BLaER1 (cell line): ENCODE results near the gene YIPF5.

Source experiments
- H3K27ac ChIP-seq: shearing (Covaris generic); formaldehyde crosslinking; 2 replicates; pipeline ENCODE4 v1.8.1; 2022
- H3K27me3 ChIP-seq: shearing (Covaris generic); formaldehyde crosslinking; 2 replicates; pipeline ENCODE4 v1.8.1; 2022
- H3K36me3 ChIP-seq: shearing (Covaris generic); formaldehyde crosslinking; 2 replicates; pipeline ENCODE4 v1.8.1; 2022
- H3K4me1 ChIP-seq: shearing (Covaris generic); formaldehyde crosslinking; 2 replicates; pipeline ENCODE4 v1.8.1; 2022
- H3K4me2 ChIP-seq: shearing (Covaris generic); formaldehyde crosslinking; 2 replicates; pipeline ENCODE4 v1.8.1; 2022
- H3K4me3 ChIP-seq: shearing (Covaris generic); formaldehyde crosslinking; 2 replicates; pipeline ENCODE4 v1.8.1; 2022
- H3K9ac ChIP-seq: shearing (Covaris generic); formaldehyde crosslinking; 2 replicates; pipeline ENCODE4 v1.8.1; 2022
- H3K9me3 ChIP-seq: shearing (Covaris generic); formaldehyde crosslinking; 2 replicates; pipeline ENCODE4 v1.8.1; 2022
- H4K20me1 ChIP-seq: shearing (Covaris generic); formaldehyde crosslinking; 2 replicates; pipeline ENCODE4 v1.8.1; 2022
- Cebpa-rat ChIP-seq: shearing (Covaris generic); IDR thresholded peaks from 2 replicates; pipeline ENCODE4 v1.8.1; 2022

Gene YIPF5

DNA sequence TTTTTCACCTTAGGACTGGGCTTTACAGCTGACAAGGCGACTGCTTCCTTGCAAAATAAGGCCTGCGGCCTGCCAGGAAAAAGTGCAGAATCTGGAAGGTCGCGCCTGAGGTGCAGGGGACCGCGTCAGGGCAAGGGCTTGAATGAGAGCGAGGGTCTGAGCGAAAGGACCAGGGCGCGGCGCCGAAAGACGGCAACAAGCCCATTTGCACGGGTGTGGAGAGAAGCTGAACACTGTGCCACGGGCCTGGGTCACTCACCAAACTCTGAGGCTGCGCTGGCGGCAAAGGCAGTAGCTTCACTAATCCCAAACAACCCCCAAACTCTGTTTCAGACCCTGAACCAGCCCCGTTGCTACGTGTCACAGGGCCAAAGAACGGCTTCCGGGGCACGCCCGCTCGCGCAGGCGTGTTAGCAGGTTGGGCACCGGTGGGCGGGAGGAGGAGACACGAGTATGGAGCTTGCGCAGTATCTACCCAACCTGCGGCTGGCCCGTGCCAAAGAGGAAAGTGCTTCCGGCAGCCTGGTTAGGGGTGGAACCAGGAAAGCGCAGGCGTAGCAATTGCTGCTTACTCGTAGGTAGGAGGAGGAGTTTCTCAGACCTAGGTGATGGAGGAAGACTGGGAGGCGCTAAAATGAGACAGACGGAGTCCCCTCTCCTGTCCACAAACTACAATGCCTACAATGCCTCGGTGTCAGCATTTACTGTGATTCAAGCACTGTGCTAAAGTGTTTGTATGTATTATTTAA, at the start of gene YIPF5, which contains the start of gene KCTD16:
YIPF5 (minus strand) TSS at position 384 of the 749 bp plus-strand sequence. CDS start 704 bp downstream, outside the sequence.
KCTD16 (plus strand) TSS at position 598 of the 749 bp plus-strand sequence.
- Histone ChIP-seq H3K27ac (peak within 1 kb of the TSS; percentile 73), H3K9ac (peak within 1 kb of the TSS; percentile 84), H3K27me3 (no peaks in the 10 kb centered on the region), H3K4me3 (peak within 1 kb of the TSS; percentile 83), H3K36me3 (peaks cover 23% of the 10 kb centered on the region), H3K9me3 (no peaks in the 10 kb centered on the region), H4K20me1 (no peaks in the 10 kb centered on the region), H3K4me2 (peak within 1 kb of the TSS; percentile 78), H3K4me1 (peaks cover 21% of the 10 kb centered on the region)
- TF ChIP-seq Cebpa-rat: no peak

DNA sequence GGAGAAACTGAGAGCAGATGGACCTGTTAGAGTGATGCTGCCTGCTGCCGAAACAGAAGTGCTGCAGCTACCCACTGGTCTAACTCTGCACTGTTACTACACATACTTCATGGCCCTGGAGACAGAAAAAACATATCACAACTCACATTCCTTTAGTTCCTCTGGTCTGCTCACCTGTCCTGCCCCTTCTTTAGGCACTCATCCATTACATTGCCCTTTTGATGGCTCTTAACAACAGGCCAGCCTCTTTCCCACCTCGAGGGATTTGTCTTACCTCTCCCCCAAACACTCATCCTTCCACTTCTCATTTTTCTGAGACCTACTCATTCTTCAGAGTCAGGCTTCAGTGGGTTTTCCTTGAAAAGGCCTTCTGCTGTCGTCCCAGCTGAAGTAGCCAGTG, 49.4 kb upstream of the YIPF5 start:
- no peak overlapping the region for H3K4me2 ChIP-seq
- TF ChIP-seq Cebpa-rat: no peak
- no peaks in the 10 kb centered on the region for H3K27me3 ChIP-seq
- no peak overlapping the region for H3K27ac ChIP-seq
- H3K4me3 ChIP-seq: no peak overlapping the region
- H3K4me1 ChIP-seq: no peaks in the 10 kb centered on the region
- H4K20me1 ChIP-seq: no peaks in the 10 kb centered on the region
- H3K36me3 ChIP-seq: no peaks in the 10 kb centered on the region
- H3K9ac ChIP-seq: no peak overlapping the region
- no peaks in the 10 kb centered on the region for H3K9me3 ChIP-seq

DNA sequence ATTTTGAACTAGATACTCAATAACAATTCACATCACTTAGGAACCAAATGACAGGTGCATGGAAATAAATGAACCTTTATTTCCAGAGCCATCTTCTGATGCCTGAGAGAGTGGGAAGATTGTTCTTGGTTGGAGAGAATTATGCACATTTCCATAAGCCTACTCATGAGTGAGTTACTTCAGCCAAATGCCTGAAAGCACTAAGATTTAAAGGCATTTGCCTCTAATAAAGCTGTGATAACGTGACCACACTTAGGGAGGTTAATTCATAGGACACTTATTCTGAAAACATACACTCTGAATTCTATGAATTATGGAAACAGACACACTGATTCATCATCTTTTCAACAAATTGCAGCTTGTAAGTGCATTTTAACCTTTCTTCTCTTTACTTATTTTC, 40.2 kb upstream of the YIPF5 start:
- Histone ChIP-seq H3K4me2 (no peak overlapping the region), H3K4me1 (no peaks in the 10 kb centered on the region), H3K27me3 (no peaks in the 10 kb centered on the region), H4K20me1 (no peaks in the 10 kb centered on the region), H3K27ac (no peak overlapping the region), H3K9me3 (no peaks in the 10 kb centered on the region), H3K36me3 (no peaks in the 10 kb centered on the region), H3K4me3 (no peak overlapping the region), H3K9ac (no peak overlapping the region)
- TF ChIP-seq Cebpa-rat: no peak

DNA sequence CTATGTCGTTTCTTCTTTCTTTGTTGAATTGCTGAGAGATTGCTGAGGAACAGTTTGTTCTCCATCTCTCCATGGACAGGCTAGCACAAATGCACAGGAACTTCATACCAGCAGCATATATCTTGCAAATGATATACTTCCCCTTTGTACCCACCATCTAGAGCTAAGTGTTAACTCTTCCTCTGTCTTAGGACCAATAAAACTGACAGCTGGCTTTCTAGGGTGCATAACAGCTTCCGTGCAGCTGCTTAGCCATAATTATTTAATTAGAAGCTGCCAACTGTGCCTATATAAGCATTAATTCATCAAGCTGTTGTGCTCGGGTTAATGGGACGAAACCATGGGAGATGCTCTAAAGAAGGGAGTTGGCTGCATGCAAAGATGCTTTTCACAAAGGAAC, 38.9 kb upstream of the YIPF5 start:
- Histone ChIP-seq H3K27ac (no peak overlapping the region), H3K36me3 (no peaks in the 10 kb centered on the region), H3K4me2 (no peak overlapping the region)

DNA sequence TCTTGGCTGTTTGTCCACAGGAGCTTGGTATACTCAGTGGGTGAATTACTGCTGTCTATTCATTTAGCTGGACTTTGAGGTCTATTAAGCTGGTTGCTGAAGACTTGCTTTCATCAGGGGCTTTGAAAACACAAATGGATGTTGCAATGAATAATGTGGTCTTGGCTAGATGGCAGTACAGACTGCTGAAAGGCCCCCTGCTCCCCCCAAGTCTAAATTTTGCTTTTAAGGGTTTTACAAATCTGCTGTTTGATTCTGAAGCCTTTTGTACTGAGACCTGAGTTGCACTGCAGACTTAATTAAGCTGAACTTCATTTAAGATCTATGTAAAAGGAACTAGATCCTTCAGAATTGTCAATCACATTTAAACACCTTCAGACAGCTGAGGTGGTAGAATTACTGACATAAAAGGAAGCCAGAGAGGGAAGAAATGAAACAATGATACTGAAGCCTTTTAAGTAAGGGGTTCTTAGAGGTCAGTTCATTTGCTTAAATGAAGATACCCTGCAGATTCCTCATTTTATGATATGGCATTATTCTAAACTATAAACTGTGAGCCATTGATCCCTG, 37.5 kb upstream of the YIPF5 start:
- no peaks in the 10 kb centered on the region for H3K36me3 ChIP-seq
- H3K4me3 ChIP-seq: no peak overlapping the region
- H3K27ac ChIP-seq: no peak overlapping the region
- no peak overlapping the region for H3K4me2 ChIP-seq
- no peak overlapping the region for H3K9ac ChIP-seq
- no peaks in the 10 kb centered on the region for H3K27me3 ChIP-seq
- H3K4me1 ChIP-seq: no peaks in the 10 kb centered on the region
- no peak for TF ChIP-seq Cebpa-rat
- H4K20me1 ChIP-seq: no peaks in the 10 kb centered on the region
- H3K9me3 ChIP-seq: no peaks in the 10 kb centered on the region

More for the DNA sequence above, 38.9 kb upstream of the YIPF5 start:
- no peak for TF ChIP-seq Cebpa-rat
- no peaks in the 10 kb centered on the region for H3K9me3 ChIP-seq
- no peaks in the 10 kb centered on the region for H4K20me1 ChIP-seq
- no peak overlapping the region for H3K4me3 ChIP-seq
- no peak overlapping the region for H3K9ac ChIP-seq
- no peaks in the 10 kb centered on the region for H3K27me3 ChIP-seq
- no peaks in the 10 kb centered on the region for H3K4me1 ChIP-seq

DNA sequence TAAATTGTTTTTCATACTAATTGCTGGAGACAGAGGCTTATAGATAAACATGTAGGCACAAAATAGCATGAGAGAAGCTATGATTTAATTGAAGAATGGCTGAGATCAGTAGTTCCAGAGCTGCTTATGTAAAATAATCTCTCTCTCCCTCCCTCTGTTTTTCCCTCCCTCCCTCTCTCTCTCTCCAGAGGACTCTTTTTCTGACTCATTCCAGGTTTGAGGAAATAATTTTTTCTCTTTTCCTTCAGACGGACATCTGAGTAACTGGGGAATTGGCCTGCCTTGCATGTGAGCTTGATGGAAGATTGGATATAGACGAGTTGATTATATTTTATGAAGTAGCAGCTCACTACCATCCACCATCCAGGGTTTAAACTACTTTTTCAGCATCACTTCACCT, 35.7 kb upstream of the YIPF5 start:
- Histone ChIP-seq H3K4me3 (no peak overlapping the region), H3K27ac (no peak overlapping the region), H3K4me1 (no peaks in the 10 kb centered on the region), H3K9me3 (no peaks in the 10 kb centered on the region), H3K36me3 (no peaks in the 10 kb centered on the region), H3K27me3 (no peaks in the 10 kb centered on the region), H4K20me1 (no peaks in the 10 kb centered on the region), H3K9ac (no peak overlapping the region), H3K4me2 (no peak overlapping the region)
- no peak for TF ChIP-seq Cebpa-rat

DNA sequence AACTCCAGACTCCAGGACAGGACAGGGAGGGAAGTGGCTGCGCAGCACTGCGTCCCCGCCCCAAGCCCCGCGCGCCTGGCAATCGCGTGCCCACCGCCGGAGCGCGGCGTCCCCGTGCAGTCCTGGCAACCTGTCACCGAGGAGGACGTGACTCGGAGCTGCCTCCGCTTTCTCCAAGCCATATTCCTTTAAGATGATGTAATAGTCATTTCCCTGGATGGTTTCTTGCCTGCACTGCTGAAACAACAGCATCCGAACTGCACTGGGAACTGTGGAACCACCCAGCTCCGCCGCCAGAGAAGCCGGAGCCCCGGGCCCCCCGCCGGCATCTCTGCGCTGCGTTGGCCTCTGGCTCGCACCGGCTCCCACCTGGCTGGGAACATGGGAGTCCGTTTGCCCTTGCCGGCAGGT, 34.7 kb upstream of the YIPF5 start:
- Histone ChIP-seq H3K36me3 (no peaks in the 10 kb centered on the region), H3K9ac (no peak overlapping the region), H3K27ac (no peak overlapping the region), H4K20me1 (no peaks in the 10 kb centered on the region), H3K4me2 (no peak overlapping the region), H3K4me3 (no peak overlapping the region), H3K4me1 (no peaks in the 10 kb centered on the region), H3K27me3 (no peaks in the 10 kb centered on the region), H3K9me3 (no peaks in the 10 kb centered on the region)
- no peak for TF ChIP-seq Cebpa-rat

DNA sequence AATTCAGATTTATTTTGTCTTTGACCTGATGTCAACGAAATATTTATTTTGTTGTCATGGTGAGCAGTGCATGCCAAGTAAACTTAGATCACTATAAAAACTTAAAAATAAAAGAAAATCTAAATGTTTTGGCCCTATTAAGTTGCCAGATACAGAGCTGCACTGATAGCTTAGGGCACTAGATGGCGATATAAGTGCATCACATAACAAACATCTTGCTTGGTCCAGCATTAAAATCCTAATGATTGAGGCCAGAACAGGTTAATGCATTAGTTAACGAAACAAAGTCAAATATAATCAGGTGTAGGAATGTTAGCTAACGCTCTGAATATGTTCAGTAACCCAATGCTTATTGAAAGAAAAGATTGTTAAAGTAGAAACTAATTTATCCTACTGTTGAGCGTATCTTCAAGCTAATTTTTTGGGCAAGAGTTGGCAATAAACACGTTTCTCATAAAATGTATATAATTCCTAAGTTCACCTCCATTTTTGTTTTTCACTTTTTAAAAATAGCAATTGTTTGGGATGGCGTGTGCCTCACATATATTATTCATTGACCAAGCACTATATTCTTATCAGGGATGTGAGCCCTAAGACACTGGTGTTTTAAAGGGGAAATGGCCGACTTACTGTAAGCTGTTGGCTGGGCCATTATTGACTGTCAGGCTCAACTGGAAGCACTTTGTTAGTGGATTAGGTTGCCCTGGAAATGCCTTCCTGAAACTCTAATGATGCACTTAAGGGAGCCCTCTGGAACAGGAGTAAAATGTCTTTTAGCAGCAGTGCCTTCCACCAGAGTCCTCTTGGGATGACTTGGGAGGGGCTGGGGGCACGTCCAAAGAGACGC, 33.5 kb upstream of the YIPF5 start:
- no peaks in the 10 kb centered on the region for H3K4me1 ChIP-seq
- H4K20me1 ChIP-seq: no peaks in the 10 kb centered on the region
- no peak overlapping the region for H3K4me3 ChIP-seq
- no peak overlapping the region for H3K27ac ChIP-seq
- no peaks in the 10 kb centered on the region for H3K9me3 ChIP-seq
- H3K27me3 ChIP-seq: no peaks in the 10 kb centered on the region
- no peak overlapping the region for H3K4me2 ChIP-seq
- no peak overlapping the region for H3K9ac ChIP-seq
- no peak for TF ChIP-seq Cebpa-rat
- no peaks in the 10 kb centered on the region for H3K36me3 ChIP-seq

DNA sequence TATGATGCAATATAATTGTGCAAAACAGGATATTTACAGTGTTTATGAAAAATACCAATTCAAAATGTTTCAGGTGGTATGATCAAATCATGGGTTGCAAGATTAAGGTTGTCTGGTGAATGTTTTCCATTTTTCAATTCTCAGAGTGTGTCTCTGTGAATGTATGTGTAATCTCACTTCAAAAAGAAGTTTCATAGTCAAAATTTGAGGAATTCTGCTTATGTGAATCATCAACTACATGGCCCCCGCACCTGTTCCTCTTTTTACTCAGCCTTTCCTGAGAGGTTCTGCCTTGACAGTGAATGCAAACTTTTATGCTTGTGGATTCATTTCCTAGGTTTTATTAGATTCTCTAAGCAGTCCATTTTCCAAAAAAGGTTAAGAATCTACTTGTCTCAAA, 32.3 kb upstream of the YIPF5 start:
- Histone ChIP-seq H3K27me3 (no peaks in the 10 kb centered on the region), H3K36me3 (no peaks in the 10 kb centered on the region), H3K4me2 (no peak overlapping the region), H3K4me1 (no peaks in the 10 kb centered on the region), H4K20me1 (no peaks in the 10 kb centered on the region), H3K9ac (no peak overlapping the region), H3K4me3 (no peak overlapping the region), H3K9me3 (no peaks in the 10 kb centered on the region), H3K27ac (no peak overlapping the region)
- no peak for TF ChIP-seq Cebpa-rat

DNA sequence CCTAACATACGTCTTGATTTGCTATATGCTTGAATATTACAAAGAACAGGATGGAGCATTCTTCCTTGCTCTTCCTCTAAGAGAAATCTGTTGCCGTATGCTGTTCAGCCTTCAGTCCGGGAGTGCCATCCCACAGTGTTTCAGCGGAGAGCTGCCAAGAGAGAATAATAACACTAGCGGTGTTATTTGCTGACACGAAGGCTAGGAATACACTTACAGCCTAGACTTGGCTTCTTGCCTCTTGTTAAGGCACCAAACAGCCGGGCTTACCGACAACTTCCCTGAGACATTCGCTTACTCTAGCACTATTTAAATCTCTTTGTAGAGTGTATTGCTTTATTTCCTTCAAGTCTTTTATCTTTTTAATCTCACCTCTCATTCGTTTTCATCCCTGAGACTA, 31.6 kb upstream of the YIPF5 start:
- Histone ChIP-seq H3K4me3 (no peak overlapping the region), H3K4me1 (no peaks in the 10 kb centered on the region), H4K20me1 (no peaks in the 10 kb centered on the region), H3K4me2 (no peak overlapping the region), H3K27ac (no peak overlapping the region), H3K36me3 (no peaks in the 10 kb centered on the region), H3K9ac (0 out of 2 replicates have a peak overlapping the region, but pooled peaks have one; percentile 27), H3K27me3 (no peaks in the 10 kb centered on the region), H3K9me3 (no peaks in the 10 kb centered on the region)
- no peak for TF ChIP-seq Cebpa-rat
